Kidney glomerular epithelial cell (primary cell): ENCODE measurements around the gene PROZ.
"Not testable (repeated sequence)": the region's sequence is repeated elsewhere in the genome, so short reads cannot be mapped to it uniquely, and the experiment has no call there.

ENCODE experiments used
- DNase-seq: peaks from one replicate; lab custom pipeline; 2025; lab: John Stamatoyannopoulos, UW

The PROZ gene

GRCh38 chr13:113155201-113155600 lies 3.2 kb upstream of the PROZ start:
- DNase-seq = no peak

- no peak for DNase-seq
Observed at GRCh38 chr13:113155982-113156655, 2.3 kb upstream of the PROZ start.

- DNase-seq = no peak
Observed at GRCh38 chr13:113157206-113157928, 1.1 kb upstream of the PROZ start.

- DNase-seq = no peak
Observed at GRCh38 chr13:113158946-113159345, 498 bp downstream of the PROZ start.

GRCh38 chr13:113159701-113160100 lies 1.3 kb downstream of the PROZ start:
- no peak for DNase-seq

- DNase-seq = no peak
Observed at GRCh38 chr13:113160983-113161382, 2.5 kb downstream of the PROZ start.

GRCh38 chr13:113161433-113161832 lies 3.0 kb downstream of the PROZ start:
- no peak for DNase-seq

GRCh38 chr13:113161975-113162374 lies 3.5 kb downstream of the PROZ start:
- not testable (repeated sequence) for DNase-seq

GRCh38 chr13:113162783-113163685 lies 4.6 kb downstream of the PROZ start:
- no peak for DNase-seq

- no peak for DNase-seq
Observed at GRCh38 chr13:113164492-113164891, 6.0 kb downstream of the PROZ start.

GRCh38 chr13:113166266-113166665 lies 7.8 kb downstream of the PROZ start:
- no peak for DNase-seq

- DNase-seq = no peak
Observed at GRCh38 chr13:113166681-113167080, 8.2 kb downstream of the PROZ start.

GRCh38 chr13:113167155-113167554 lies 8.7 kb downstream of the PROZ start:
- DNase-seq = no peak

GRCh38 chr13:113167575-113167974 lies 9.1 kb downstream of the PROZ start:
- no peak for DNase-seq

- no peak for DNase-seq
Observed at GRCh38 chr13:113168211-113168610, 9.8 kb downstream of the PROZ start.

GRCh38 chr13:113169277-113170272 lies 11.1 kb downstream of the PROZ start:
- no peak for DNase-seq

- DNase-seq = no peak
Observed at GRCh38 chr13:113170511-113170910, 12.1 kb downstream of the PROZ start.

GRCh38 chr13:113171250-113172125 lies 13.0 kb downstream of the PROZ start:
- no peak for DNase-seq

- DNase-seq = no peak
Observed at GRCh38 chr13:113172419-113172926, 14.0 kb downstream of the PROZ start.

- no peak for DNase-seq
Observed at GRCh38 chr13:113176280-113176679, 17.8 kb downstream of the PROZ start.
